Right lobe of liver (tissue), 6 donors: Measurements from ENCODE around the gene STK4. TPM values are rescaled to one million over a fixed set of nuclear protein-coding genes. Genes with fewer than 3 reads are reported as not detected.
A peak's percentile ranks its signal among the peaks of the same experiment; 100 is the strongest.

Experiments used
- ATAC-seq, 4 donors: fragments of 200-7000 bp; cut with Tn5 transposase; one replicate each; pipeline ENCODE4 v1.9.1; 2020; ENCODE audit warnings: mild to moderate bottlenecking in 4 of 4, moderate library complexity in 4 of 4
- DNase-seq, 3 donors: peaks; one replicate each; pipeline ENCODE4 v3.0.0-alpha.2; 2020
- H3K27ac ChIP-seq, 3 donors: fragments of 200-600 bp; one replicate each; pipeline ENCODE4 v1.8.0; 2022
- H3K27me3 ChIP-seq, 2 donors: fragments of 200-600 bp; one replicate each; pipeline ENCODE4 v1.8.0; 2022
- H3K36me3 ChIP-seq, 4 donors: fragments of 200-600 bp; sonication (generic) in 1 of 4; one replicate each; pipeline versions ENCODE4 v1.5.1 to v1.8.0; 2017 to 2022; ENCODE audit warnings: control low read depth in 1 of 4
- H3K4me1 ChIP-seq, 4 donors: fragments of 200-600 bp; sonication (generic) in 1 of 4; one replicate each; pipeline versions ENCODE4 v1.5.1 to v1.8.0; 2017 to 2022; ENCODE audit warnings: control low read depth in 1 of 4
- H3K4me3 ChIP-seq, 3 donors: fragments of 200-600 bp; one replicate each; pipeline ENCODE4 v1.8.0; 2022
- H3K9me3 ChIP-seq, 4 donors: fragments of 200-600 bp; sonication (generic) in 1 of 4; one replicate each; pipeline versions ENCODE4 v1.5.1 to v1.8.0; 2017 to 2022; ENCODE audit warnings: control low read depth in 1 of 4
- POLR2A ChIP-seq: fragments of 450-650 bp; IDR thresholded peaks from one replicate; pipeline ENCODE4 v1.6.1; 2017; ENCODE audit warnings: antibody characterized with exemption, mild to moderate bottlenecking
- WGBS: methylation state at CpG from one replicate; pipeline ENCODE4 v1.1.6; 2018; ENCODE audit warnings: low coverage, low lambda C conversion rate; ENCODE audit not compliant: insufficient coverage; ENCODE audit errors: missing lambda C conversion rate; 5-methylcytosine and 5-hydroxymethylcytosine counted together
- intact Hi-C, 2 donors: fragments of 100-400 bp; cut with DNase I; formaldehyde crosslinking; loops; one replicate each; pipeline versions ENCODE4 v1.11.2 to v1.14.1; 2022
- total RNA-seq, 6 experiments: library from RNA; depleted of rRNA in 2 of 6; stranded (reverse); fragments of >200 nt in 2 of 6; fragmentation: NEBNext Ultra II Directional in 3 of 6; extraction: Animal tissue kit (Norgen Biotek cat#: 25700) in 3 of 6; gene quantifications; one replicate each; pipeline versions ENCODE4 v1.1.0 to v1.2.4, GENCODE V29; 2016 to 2023
- TF ChIP-seq, protein P1 (sequence below), 4 donors: fragments of 200-600 bp in 3 of 4; fragments of 450-650 bp in 1 of 4; IDR thresholded peaks; one replicate each; pipeline versions ENCODE4 v1.5.1 to v1.8.0; 2016 to 2022; ENCODE audit warnings: antibody characterized with exemption in 4 of 4, mild to moderate bottlenecking in 2 of 4
- donor health status: DM: no; HTN: yes; CAD: no.
- donor health status: DM: no; HTN: no; CAD: no.
- donor health status: DM: no; HTN: no; CAD: no.
- donor health status: DM: no; HTN: yes; CAD: no.
- donor health status: DM: no; HTN: yes; CAD: no.

The STK4 gene
- total RNA-seq, 6 experiments from 2014 or later: 9.7 to 17.5 (median 13.4) TPM

DNA sequence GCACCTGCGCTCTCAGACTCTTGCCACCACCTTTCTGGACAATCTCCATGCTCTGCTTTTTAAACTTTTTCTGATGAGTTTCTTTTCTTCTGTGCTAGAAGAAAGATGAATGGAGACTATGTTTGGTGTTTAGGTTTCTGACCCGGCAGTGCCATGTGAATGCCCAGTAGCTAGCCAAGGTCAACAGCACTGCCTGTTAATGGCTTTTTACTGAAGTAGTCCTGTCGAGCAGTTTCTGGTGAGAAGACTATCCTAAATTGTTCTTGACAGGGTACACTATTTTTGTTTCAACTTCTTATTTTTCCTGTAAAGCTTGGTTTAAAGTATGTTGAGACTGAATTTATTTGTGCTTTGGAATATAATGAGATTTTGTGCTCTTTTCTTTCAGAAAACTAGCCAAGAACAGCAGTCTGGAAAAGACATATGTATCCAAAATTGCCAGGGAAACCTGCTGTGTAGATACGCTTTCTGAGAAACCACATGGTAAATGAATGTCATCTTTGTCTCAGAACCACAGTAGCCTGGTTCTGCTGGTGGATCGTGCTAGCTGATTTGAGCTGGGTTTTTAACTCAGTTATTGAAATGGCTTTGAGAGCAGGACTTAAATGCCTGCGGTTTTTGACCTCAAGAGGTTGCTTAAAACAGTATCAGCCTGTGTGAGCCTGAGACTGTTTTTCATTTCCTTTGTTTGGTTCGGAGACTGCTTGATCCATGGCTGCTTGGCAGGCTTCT, 86.6 kb downstream of the STK4 start:
- Histone ChIP-seq H3K27me3 (no peaks in the 10 kb centered on the region), H3K4me1 (peaks cover 0 to 8% (median 0%) of the 10 kb centered on the region in 4 donors), H3K9me3 (no peaks in the 10 kb centered on the region), H3K36me3 (no peaks in the 10 kb centered on the region), H3K27ac (no peak overlapping the region), H3K4me3 (no peak overlapping the region)
- ATAC-seq (no peak), DNase-seq (no peak)
- no peak for TF ChIP-seq POLR2A
- TF ChIP-seq, protein P1, sequence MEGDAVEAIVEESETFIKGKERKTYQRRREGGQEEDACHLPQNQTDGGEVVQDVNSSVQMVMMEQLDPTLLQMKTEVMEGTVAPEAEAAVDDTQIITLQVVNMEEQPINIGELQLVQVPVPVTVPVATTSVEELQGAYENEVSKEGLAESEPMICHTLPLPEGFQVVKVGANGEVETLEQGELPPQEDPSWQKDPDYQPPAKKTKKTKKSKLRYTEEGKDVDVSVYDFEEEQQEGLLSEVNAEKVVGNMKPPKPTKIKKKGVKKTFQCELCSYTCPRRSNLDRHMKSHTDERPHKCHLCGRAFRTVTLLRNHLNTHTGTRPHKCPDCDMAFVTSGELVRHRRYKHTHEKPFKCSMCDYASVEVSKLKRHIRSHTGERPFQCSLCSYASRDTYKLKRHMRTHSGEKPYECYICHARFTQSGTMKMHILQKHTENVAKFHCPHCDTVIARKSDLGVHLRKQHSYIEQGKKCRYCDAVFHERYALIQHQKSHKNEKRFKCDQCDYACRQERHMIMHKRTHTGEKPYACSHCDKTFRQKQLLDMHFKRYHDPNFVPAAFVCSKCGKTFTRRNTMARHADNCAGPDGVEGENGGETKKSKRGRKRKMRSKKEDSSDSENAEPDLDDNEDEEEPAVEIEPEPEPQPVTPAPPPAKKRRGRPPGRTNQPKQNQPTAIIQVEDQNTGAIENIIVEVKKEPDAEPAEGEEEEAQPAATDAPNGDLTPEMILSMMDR (IDR thresholded peaks at IDR 0.05): no peak
- 64% methylated on average over 7 of the region's 7 CpGs for WGBS
- intact Hi-C loops: no loop called here

GRCh38 chr20:45053430-45054351, 87.4 kb downstream of the STK4 start:
- no peak overlapping the region for H3K4me3 ChIP-seq
- H3K27ac ChIP-seq: no peak overlapping the region
- DNase-seq (no peak), ATAC-seq (no peak)
- TF ChIP-seq POLR2A: no peak
- intact Hi-C loops: no loop called here
- WGBS: 81% methylated on average over 6 of the region's 8 CpGs
- no peaks in the 10 kb centered on the region for H3K27me3 ChIP-seq
- no peaks in the 10 kb centered on the region for H3K9me3 ChIP-seq
- peaks cover 0 to 8% (median 0%) of the 10 kb centered on the region in 4 donors for H3K4me1 ChIP-seq
- H3K36me3 ChIP-seq: no peaks in the 10 kb centered on the region

DNA sequence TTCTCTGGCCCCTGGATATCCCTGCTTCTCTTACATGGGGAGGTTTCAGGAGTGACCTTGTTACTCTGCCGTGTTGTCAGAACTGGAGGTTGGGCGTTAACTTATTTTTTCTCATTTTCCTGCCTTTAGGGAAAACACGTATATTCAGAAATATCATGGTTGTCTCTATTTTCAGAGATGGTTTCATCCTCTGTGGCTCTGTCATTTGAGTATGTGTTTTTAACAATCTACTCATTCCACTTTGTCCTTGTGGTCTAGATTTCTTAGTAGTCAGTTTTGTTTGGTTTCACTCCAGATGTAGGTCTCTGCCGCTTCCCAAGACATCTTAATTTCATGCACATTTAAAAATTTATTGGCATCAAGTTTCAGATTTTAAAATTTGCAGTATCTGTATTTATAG, 88.7 kb downstream of the STK4 start:
- peaks cover 0 to 8% (median 0%) of the 10 kb centered on the region in 4 donors for H3K4me1 ChIP-seq
- TF ChIP-seq POLR2A: no peak
- TF ChIP-seq, protein P1 (IDR thresholded peaks at IDR 0.05): no peak
- H3K4me3 ChIP-seq: no peak overlapping the region
- H3K27me3 ChIP-seq: no peaks in the 10 kb centered on the region
- DNase-seq (no peak), ATAC-seq (no peak)
- 89% methylated on average over 4 of the region's 4 CpGs for WGBS
- H3K36me3 ChIP-seq: no peaks in the 10 kb centered on the region
- H3K9me3 ChIP-seq: no peaks in the 10 kb centered on the region
- H3K27ac ChIP-seq: no peak overlapping the region
- intact Hi-C loops: no loop called here

DNA sequence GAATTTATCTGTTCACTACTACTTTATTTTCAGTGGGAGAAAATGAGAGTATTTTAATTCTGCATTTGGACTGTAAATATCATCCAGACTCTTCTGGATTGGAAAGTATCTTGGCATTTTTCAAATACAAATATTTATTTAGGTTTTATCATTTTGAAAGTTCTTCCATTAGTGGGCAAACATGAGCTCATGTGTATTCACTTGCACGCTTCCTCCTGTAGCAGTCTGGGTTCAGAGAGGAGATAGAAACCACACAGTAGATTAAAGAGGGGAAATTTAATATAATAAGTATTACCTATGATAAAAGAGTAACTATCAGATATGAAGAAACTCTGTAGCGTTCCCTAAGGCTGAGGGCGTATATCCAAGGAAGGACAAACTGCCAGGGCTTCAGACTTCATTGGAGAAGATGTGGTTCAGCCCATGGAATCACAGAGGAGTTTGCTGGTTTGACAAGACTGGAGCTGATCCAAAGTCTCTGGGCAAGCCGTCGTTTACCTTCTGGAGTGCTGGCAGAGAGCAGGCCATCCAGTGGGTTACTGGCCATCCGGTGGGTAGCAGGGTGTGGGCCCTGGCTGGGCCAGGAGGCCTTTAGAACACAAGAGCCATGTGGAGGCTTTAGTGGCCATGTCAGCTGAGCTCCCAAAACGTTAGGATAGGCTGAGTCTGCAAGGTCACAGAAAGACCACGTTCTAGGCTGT, 90.3 kb downstream of the STK4 start:
- Histone ChIP-seq H3K4me3 (no peak overlapping the region), H3K4me1 (peaks cover 0 to 8% (median 0%) of the 10 kb centered on the region in 4 donors), H3K27ac (no peak overlapping the region), H3K27me3 (no peaks in the 10 kb centered on the region), H3K9me3 (no peaks in the 10 kb centered on the region), H3K36me3 (no peaks in the 10 kb centered on the region)
- DNase-seq: no peak
- intact Hi-C loops: no loop called here
- TF ChIP-seq POLR2A: no peak
- TF ChIP-seq, protein P1 (IDR thresholded peaks at IDR 0.05): no peak
- WGBS: 74% methylated on average over 3 of the region's 8 CpGs
- ATAC-seq: peak in 3 of 4 donors; percentile 45 to 79 (median 52)
